ENCODE measurements around the gene RPL11.

Gene RPL11

GRCh38 chr1:23692308-23692871, 784 bp downstream of the RPL11 start:
- TF ChIP-seq, protein P1, sequence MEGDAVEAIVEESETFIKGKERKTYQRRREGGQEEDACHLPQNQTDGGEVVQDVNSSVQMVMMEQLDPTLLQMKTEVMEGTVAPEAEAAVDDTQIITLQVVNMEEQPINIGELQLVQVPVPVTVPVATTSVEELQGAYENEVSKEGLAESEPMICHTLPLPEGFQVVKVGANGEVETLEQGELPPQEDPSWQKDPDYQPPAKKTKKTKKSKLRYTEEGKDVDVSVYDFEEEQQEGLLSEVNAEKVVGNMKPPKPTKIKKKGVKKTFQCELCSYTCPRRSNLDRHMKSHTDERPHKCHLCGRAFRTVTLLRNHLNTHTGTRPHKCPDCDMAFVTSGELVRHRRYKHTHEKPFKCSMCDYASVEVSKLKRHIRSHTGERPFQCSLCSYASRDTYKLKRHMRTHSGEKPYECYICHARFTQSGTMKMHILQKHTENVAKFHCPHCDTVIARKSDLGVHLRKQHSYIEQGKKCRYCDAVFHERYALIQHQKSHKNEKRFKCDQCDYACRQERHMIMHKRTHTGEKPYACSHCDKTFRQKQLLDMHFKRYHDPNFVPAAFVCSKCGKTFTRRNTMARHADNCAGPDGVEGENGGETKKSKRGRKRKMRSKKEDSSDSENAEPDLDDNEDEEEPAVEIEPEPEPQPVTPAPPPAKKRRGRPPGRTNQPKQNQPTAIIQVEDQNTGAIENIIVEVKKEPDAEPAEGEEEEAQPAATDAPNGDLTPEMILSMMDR (IDR thresholded peaks at IDR 0.05; ENCODE audit: low read depth, low read length): no peak
- DNase-seq (ENCODE audit: extremely low read depth, low read depth): no peak

DNA sequence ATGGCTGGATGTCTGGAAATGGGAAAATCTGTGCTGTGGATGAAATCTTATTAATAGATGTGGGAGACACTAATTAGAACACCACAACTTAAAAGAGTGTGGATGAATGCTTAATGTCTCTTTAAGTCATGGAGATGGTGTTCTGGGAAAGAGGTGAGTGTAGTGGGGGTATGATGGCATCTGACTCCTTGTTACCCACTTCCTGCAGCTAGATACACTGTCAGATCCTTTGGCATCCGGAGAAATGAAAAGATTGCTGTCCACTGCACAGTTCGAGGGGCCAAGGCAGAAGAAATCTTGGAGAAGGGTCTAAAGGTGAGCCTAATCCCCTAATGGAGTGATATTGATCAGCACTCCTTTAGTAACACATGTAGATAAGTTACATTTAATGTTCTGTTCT, 2.0 kb downstream of the RPL11 start:
- TF ChIP-seq, protein P1 (IDR thresholded peaks at IDR 0.05; ENCODE audit: low read depth, low read length): no peak
- no peak for DNase-seq (ENCODE audit: extremely low read depth, low read depth)

GRCh38 chr1:23694371-23694770, 2.8 kb downstream of the RPL11 start:
- TF ChIP-seq, protein P1 (IDR thresholded peaks at IDR 0.05; ENCODE audit: low read depth, low read length): no peak
- no peak for DNase-seq (ENCODE audit: extremely low read depth, low read depth)

GRCh38 chr1:23695667-23696066, 4.1 kb downstream of the RPL11 start:
- DNase-seq (ENCODE audit: extremely low read depth, low read depth): no peak
- TF ChIP-seq, protein P1 (IDR thresholded peaks at IDR 0.05; ENCODE audit: low read depth, low read length): no peak

DNA sequence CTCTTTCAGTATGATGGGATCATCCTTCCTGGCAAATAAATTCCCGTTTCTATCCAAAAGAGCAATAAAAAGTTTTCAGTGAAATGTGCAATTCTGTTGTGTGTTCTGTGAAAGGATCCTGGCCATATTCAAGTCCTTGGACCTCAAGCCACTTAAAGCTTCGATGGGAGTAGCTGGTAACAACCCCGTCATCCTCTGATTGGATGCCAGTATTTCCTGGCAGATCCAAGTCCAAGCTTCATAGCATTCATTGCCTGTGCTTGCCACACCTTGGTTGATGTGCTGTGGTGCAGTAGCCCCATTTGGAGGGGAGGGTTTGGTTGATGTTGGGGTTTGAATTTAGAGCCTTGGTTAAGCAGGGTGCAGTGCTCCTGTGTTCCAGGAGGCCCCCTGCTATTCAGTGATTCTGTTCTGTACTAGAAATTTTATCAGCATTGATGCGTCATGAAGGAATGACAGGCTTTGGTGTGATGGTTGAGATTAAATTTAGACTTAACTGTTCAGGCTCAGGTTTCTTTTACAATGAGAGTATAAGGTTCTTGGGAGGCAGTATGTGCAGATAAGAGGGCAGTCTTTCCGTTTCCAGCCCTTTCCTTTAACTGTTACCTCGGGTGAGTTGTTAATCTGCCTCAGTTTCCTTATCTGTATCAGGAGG, 4.9 kb downstream of the RPL11 start:
- TF ChIP-seq, protein P1 (IDR thresholded peaks at IDR 0.05; ENCODE audit: low read depth, low read length): no peak
- no peak for DNase-seq (ENCODE audit: extremely low read depth, low read depth)

GRCh38 chr1:23698466-23698865, 6.9 kb downstream of the RPL11 start:
- DNase-seq (ENCODE audit: extremely low read depth, low read depth): no peak
- TF ChIP-seq, protein P1 (IDR thresholded peaks at IDR 0.05; ENCODE audit: low read depth, low read length): no peak

DNA sequence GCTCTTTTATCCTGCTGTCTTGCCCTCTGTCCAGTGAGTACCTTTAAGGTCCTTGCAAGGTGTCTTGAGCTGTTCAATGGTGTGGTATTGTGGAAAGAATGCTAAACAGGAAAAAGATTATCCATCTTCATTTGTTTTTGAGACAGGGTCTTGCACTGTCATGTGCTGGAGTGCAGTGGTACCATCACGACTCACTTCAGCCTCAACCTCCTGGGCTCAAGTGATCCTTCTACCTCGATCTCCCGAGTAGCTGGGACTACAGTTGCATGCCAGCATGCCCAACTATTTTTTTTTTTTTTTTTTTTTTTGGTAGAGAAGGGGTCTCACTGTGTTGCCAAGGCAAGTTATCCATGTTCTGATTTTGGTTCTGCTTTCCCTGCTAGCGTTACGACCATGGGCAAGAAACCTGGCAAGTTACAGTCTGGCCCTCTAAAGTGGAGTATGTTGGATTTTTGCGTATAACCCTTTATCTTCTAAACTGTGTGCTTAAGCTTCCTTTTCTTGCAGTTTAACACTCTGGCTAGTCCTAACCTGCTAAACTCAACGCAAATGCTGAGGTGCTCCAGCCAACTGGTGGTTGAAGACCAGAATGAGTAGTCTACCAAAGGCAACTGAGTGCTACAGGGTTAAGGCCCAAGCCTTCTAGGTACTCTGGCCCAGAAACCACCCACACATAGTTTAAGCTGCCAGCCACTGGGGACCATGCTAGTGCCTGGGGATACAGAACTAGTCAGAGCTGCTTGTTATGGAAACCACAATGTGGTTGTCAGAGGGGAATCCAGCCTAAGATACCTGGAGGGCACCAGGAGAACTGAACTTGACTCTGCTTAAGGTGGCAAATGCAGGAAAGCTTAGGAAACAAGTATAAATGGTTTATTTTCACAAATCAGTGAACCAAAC, 7.9 kb downstream of the RPL11 start:
- TF ChIP-seq, protein P1 (IDR thresholded peaks at IDR 0.05; ENCODE audit: low read depth, low read length): no peak
- DNase-seq (ENCODE audit: extremely low read depth, low read depth): no peak
